Stimulated activated CD8-positive, alpha-beta memory T cell treated with anti-CD3 and anti-CD28 coated beads, Interleukin-12 subunit alpha, Interleukin-12 subunit beta, amount 100 ng/mL, for 24 hours (primary cell): ENCODE measurements around the gene TMEM258.

Source experiments
- DNase-seq: peaks from one replicate; pipeline ENCODE4 v3.0.0-alpha.2; 2020; ENCODE audit errors: extremely low read depth

The TMEM258 gene

GRCh38 chr11:61792310-61793082 lies at the start of gene TMEM258, which contains the start of gene FEN1:
TMEM258 (minus strand) TSS chr11:61792599; CDS start chr11:61792558, 41 bp downstream.
FEN1 (plus strand) TSS chr11:61792911; CDS start chr11:61795362, 2,451 bp downstream.
- peak; percentile 78 for DNase-seq

GRCh38 chr11:61841636-61842527 lies 49.5 kb upstream of the TMEM258 start:
- DNase-seq: no peak

- no peak for DNase-seq
Measured at GRCh38 chr11:61840371-61840770, 48.0 kb upstream of the TMEM258 start.

- DNase-seq: no peak
Measured at GRCh38 chr11:61839742-61840141, 47.3 kb upstream of the TMEM258 start.

- no peak for DNase-seq
Measured at GRCh38 chr11:61838921-61839320, 46.5 kb upstream of the TMEM258 start.

GRCh38 chr11:61838501-61838900 lies 46.1 kb upstream of the TMEM258 start:
- no peak for DNase-seq

GRCh38 chr11:61837411-61838005 lies 45.1 kb upstream of the TMEM258 start:
- no peak for DNase-seq

- no peak for DNase-seq
Measured at GRCh38 chr11:61836193-61836592, 43.8 kb upstream of the TMEM258 start.

- DNase-seq: no peak
Measured at GRCh38 chr11:61834278-61835048, 42.1 kb upstream of the TMEM258 start.

GRCh38 chr11:61833926-61834277 lies 41.5 kb upstream of the TMEM258 start:
- no peak for DNase-seq

- DNase-seq: no peak
Measured at GRCh38 chr11:61833471-61833870, 41.1 kb upstream of the TMEM258 start.

- DNase-seq: no peak
Measured at GRCh38 chr11:61832754-61833153, 40.4 kb upstream of the TMEM258 start.

- DNase-seq: no peak
Measured at GRCh38 chr11:61832207-61832606, 39.8 kb upstream of the TMEM258 start.

GRCh38 chr11:61830237-61831105 lies 38.1 kb upstream of the TMEM258 start:
- no peak for DNase-seq

GRCh38 chr11:61829806-61830205 lies 37.4 kb upstream of the TMEM258 start:
- no peak for DNase-seq

- no peak for DNase-seq
Measured at GRCh38 chr11:61828629-61829407, 36.4 kb upstream of the TMEM258 start.

GRCh38 chr11:61828379-61828628 lies 35.9 kb upstream of the TMEM258 start:
- DNase-seq: no peak

GRCh38 chr11:61827571-61828378 lies 35.4 kb upstream of the TMEM258 start, which contains the start of gene FADS2:
FADS2 (plus strand) TSS chr11:61828300; CDS start chr11:61828391, 91 bp downstream.
- DNase-seq: no peak

GRCh38 chr11:61826930-61827570 lies 34.7 kb upstream of the TMEM258 start:
- DNase-seq: no peak
